HG03354 (cell line): Measurements from ENCODE around the gene CALHM6.

ENCODE experiments used
- ATAC-seq: cut with Tn5 transposase; IDR thresholded peaks from one replicate; pipeline ENCODE4 v1.9.1; 2021; ENCODE audit warnings: mild to moderate bottlenecking; ENCODE audit not compliant: unreplicated experiment, poor library complexity, severe bottlenecking

The CALHM6 gene

GRCh38 chr6:116461331-116461931 is at the start of gene CALHM6:
Gene CALHM6, plus strand, starts transcription at chr6:116461375. Its CDS starts 555 bp downstream, at chr6:116461930.
- peak; percentile 5 for ATAC-seq

GRCh38 chr6:116412270-116412669 is 48.9 kb upstream of the CALHM6 start:
- ATAC-seq = no peak

DNA sequence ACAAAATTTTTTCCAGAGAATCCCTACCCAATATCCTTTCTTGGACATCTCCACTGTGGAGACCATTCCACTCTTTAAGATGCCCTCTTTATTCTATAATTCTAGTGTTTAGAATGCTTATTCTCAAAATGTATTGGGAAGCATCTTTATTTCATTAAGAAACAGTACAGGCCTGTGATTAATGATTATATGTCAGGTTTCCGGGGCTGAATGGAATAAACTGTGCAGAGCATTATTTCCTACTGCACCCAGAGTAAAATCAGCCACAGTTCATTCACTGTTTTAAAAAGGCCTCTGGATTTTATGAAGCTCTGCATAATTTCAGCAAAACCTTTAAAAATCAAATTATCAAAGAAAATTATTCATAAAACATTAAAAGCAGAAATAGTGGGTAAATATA is 47.8 kb upstream of the CALHM6 start:
- ATAC-seq = no peak

DNA sequence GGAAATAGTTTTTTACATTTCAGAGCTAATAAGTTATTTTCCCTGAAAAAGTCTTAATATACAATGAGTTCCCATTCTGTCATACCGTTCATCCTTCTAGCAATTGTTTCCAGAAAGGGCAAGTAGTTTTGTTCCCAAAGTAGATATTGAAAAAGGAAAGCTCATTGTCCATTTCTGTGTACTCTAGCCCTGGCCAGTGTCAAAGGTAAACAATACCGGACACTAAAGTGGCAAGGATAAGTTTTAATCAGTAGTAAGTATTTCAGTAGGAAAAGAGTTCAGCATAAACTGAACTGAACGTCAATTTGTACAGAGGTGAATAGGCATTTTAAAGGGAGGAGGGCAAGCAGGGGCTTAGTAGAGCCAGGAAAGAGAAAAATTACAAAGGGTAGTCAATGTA is 43.5 kb upstream of the CALHM6 start:
- no peak for ATAC-seq

DNA sequence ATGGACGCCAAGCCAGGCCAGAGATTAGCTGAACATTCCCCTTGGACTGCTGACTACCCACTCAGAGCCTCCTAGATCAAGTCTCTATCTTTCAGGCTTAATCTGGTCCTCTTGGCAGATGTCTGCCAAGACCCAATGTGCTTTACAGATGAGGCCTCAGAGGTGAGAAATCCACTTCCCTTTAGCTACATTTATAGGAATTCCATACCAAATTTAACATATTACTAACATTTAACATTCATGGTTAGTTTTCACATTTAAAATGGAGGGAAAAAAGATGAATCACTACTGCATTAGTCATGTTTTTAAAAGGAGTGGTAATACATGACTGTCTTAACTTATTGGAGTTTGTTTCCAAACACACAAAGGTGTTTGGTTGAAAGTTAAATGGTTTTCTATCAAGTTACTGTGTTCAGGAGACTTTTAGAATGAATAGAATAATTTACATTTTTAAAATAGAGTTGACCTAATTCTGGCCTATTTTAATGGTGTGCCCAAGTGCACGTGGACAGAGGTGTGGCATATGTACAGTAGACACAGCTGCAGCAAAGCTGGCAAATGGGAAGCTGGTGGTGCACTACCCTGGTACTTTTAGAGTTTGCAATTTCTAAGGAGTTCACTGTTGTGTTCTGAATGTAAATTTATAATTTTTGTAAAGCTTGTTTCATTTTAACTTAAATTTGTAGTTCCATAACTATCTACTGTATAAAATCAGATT is 41.9 kb upstream of the CALHM6 start:
- ATAC-seq = no peak

GRCh38 chr6:116420341-116420740 is 40.8 kb upstream of the CALHM6 start:
- ATAC-seq = no peak

DNA sequence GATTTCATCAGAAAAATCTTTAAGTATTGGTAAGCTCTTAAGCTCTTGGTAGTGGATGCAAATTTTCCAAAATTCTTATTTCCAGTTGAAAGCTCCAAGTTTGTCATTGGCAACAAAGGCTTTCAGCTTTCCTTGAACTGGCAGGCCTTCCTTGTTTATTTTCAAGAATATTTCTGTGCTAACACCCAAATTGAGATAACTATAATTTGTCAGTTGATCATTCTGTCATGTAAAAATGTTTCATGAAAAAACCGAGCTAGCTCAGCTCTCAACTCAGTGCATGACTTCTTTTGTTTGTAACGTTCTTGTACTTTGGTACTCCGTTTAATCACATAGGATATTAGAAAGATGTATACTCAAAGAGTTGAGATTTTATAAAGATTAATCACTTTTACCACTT is 38.9 kb upstream of the CALHM6 start:
- ATAC-seq = no peak

- ATAC-seq = no peak
Observed at GRCh38 chr6:116424001-116424400, 37.2 kb upstream of the CALHM6 start.

GRCh38 chr6:116426551-116426950 is 34.6 kb upstream of the CALHM6 start:
- ATAC-seq = no peak

- no peak for ATAC-seq
Observed at GRCh38 chr6:116429111-116429510, 32.1 kb upstream of the CALHM6 start.

- ATAC-seq = no peak
Observed at GRCh38 chr6:116430860-116431259, 30.3 kb upstream of the CALHM6 start.

DNA sequence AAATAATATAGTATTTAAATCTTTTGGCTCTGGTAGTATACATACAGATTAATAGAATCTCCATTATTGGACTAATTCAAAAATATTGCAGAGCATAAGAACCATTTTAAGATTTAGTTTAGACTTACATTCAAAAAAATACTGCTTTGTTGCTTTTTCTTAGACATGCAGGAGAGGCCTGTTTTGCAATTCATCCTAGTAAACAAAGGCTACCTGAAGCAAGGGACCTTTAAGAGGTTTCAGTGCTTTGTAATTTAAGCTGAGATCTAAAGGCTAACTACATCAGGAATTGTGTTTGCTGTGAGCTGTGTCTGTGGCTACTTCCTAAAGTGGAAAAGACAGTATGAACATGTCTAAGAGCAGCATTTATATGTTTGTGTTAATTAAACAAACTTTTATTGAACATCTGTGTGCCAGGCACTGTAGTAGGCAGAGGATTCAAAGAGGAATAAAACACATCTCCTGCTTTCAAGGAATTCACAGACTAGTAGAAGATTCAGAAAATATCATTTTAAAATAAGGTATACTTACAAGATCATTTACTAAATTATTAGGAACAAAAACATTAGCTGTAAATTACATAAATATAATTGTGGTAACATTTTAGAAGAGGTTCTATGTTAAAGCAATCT is 29.1 kb upstream of the CALHM6 start:
- no peak for ATAC-seq

DNA sequence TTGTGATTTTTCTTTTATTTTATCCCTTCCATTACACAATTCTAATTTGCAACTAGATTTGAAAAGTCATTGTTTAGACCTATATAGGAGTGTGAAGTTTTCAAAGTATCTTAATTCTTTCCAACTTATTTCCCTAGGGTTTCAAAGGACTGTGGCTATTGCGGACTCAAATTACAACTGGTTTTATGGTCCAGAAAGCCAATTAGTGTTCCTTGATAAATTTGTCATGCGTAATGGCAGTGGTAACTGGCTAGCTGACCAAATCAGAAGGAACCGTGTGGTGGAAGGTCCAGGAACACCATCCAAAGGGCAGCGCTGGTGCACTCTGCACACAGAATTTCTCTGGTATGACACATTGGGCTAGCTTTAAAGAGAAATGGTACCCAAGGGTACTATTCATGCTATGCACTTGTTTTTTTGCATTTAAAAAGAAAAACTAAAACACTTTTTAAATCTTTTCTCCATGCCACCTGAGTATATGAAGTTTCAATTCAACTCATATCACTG is 27.9 kb upstream of the CALHM6 start:
- no peak for ATAC-seq

GRCh38 chr6:116434056-116434725 is 27.0 kb upstream of the CALHM6 start:
- peak; percentile 80 for ATAC-seq

- ATAC-seq = no peak
Observed at GRCh38 chr6:116436586-116436985, 24.6 kb upstream of the CALHM6 start.

- ATAC-seq = no peak
Observed at GRCh38 chr6:116437656-116438055, 23.5 kb upstream of the CALHM6 start.

DNA sequence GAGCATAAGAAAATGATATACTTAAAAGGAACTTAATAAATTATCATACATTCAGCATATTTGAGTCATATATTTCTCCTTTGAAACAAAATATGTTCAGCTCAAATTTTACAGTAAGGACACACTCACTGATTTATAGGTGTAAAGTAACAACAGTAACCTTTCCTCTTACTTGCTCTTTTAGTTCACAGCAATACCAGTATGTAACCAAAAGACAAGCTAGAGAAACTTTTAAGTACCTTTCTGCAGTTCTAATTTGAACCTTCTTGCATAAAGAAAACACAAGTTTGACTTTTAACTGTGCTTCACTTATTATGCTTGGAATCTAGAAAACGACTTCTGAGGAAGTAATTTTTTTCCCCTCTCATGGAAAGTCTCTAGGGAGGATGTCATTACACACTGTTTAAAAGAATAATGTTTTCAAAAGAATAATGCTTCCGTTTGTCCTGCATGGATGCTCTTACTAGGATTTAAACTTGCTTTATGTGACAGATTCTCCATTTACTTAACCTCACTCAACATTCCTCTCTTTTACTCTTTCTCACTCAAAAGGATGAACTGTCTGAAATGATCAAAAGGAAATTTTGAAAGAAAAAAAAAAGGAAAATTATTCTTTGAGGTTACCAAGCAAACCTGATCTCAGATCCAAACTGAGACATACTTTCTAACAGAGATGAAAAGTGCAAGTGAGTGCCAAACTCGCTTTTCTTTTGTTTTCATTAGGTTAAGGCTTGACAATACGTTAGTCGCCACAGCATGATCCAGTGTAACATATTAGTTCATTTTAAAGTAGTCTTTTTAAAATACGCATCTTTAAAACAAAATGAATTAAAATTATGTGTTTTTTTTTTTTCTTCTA is 22.4 kb upstream of the CALHM6 start:
- ATAC-seq = no peak

DNA sequence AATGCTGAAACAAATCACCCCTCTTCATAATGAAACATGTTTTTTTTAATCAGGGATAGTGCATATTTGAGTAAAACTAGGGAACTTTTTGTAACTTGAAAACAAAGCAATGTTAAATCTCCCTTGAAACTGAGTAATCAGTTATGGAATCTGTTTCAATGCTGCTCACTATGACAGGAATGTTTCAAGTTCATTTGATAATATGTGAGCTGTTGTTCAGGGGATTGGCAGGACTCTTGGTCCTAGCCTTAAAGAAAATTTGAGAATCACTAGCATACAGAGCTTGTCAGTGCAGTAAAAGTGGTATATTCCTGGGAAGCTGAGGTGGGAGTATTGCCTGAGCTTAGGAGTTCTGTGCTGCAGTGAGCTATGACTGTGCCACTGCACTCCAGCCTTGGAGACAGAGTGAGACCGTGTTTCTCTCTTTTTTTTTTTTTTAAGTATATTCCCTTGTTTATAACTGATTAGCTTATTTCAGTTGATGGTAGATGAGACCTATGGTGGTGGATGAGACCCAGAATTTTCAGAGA is 21.6 kb upstream of the CALHM6 start:
- no peak for ATAC-seq

DNA sequence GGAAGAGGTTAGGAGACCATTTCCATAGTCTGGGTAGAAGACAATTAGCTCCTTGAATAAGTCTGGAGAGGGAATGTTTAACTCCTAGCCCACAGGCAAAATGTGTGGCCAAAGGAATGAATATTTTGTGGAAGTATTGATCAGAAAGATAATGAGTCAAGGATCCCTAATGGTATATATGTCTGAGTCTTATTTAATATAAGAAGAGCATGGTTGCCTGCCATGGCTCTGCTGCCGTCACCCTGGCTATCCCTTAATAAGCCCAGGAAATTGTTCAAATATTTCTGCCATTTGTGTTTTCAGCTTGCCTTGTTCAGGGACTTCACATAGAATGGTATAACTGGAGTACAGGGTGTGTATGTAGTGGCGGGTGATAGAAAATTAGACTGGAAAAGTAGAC is 18.1 kb upstream of the CALHM6 start:
- ATAC-seq = no peak
